ENCODE data around the gene GNAI2. TPM values are rescaled to one million over a fixed set of nuclear protein-coding genes. Genes with fewer than 3 reads are reported as not detected.

GNAI2 gene
- total and polyA plus RNA-seq, 2 donors (not counting 3 experiments of a cell fraction or from before 2014, with no cell fraction given) = 767 to 1,875 TPM

DNA sequence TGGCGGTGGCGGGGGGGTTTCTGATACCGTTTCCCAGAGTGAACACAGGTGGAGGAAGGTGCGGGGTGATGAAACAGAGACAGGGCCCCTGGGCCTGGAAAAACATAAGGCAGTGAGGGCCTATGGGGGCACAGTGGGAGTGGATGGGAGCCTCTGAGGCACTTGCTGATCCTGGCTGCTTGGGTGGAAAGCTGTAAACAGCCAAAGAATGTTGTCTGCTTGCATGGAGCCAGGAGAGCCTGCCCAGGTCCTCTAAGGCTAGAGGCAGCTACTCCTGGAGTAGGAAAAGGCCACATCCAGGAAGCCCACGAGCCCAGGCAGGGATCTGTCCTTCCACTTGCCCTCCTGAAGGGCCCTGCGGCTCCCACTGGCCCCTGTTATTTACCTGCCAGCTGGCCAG, 30.0 kb downstream of the GNAI2 start:
- DNase-seq (ENCODE audit: low read depth, low spot score) (no peak), FAIRE-seq (no peak)
- POLR2A ChIA-PET = no interaction called here
- H3K27me3 ChIP-seq (ENCODE audit: control insufficient read depth in 2 of 2, insufficient read depth in 2 of 2, low read length in 2 of 2) = peaks cover 3 to 6% of the 10 kb centered on the region in 2 experiments
- TF ChIP-seq POLR2A (IDR thresholded peaks at IDR 0.05; ENCODE audit: low read depth, low read length) (no peak), MYC (IDR thresholded peaks at IDR 0.05; ENCODE audit: low read depth, low read length) (no peak), JUN (IDR thresholded peaks at IDR 0.05; ENCODE audit: borderline replicate concordance, insufficient read depth, insufficient read length, low read depth) (no peak), EZH2 (IDR thresholded peaks at IDR 0.05; ENCODE audit: borderline replicate concordance, low read depth, low read length, severe bottlenecking) (no peak), FOS (IDR thresholded peaks at IDR 0.05; ENCODE audit: borderline replicate concordance, insufficient read depth, low read length) (no peak), GATA2 (IDR thresholded peaks at IDR 0.05; ENCODE audit: insufficient read depth, insufficient read length, low read depth, low read length) (no peak), POLR2AphosphoS5 (IDR thresholded peaks at IDR 0.05; ENCODE audit: insufficient read depth, low read depth, low read length) (no peak)
- TF ChIP-seq, protein P1, sequence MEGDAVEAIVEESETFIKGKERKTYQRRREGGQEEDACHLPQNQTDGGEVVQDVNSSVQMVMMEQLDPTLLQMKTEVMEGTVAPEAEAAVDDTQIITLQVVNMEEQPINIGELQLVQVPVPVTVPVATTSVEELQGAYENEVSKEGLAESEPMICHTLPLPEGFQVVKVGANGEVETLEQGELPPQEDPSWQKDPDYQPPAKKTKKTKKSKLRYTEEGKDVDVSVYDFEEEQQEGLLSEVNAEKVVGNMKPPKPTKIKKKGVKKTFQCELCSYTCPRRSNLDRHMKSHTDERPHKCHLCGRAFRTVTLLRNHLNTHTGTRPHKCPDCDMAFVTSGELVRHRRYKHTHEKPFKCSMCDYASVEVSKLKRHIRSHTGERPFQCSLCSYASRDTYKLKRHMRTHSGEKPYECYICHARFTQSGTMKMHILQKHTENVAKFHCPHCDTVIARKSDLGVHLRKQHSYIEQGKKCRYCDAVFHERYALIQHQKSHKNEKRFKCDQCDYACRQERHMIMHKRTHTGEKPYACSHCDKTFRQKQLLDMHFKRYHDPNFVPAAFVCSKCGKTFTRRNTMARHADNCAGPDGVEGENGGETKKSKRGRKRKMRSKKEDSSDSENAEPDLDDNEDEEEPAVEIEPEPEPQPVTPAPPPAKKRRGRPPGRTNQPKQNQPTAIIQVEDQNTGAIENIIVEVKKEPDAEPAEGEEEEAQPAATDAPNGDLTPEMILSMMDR (IDR thresholded peaks at IDR 0.05; ENCODE audit: extremely low read depth in 1 of 2, insufficient read depth in 1 of 2, low read depth in 1 of 2, low read length in 2 of 2) = no peak
- TF ChIP-seq, protein P2, sequence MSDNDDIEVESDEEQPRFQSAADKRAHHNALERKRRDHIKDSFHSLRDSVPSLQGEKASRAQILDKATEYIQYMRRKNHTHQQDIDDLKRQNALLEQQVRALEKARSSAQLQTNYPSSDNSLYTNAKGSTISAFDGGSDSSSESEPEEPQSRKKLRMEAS (IDR thresholded peaks at IDR 0.05; ENCODE audit: insufficient read depth, insufficient read length) = no peak
- no peak overlapping the region for H2AFZ ChIP-seq (ENCODE audit: low read depth, low read length)
- no peak overlapping the region for H3K4me3 ChIP-seq (replicated peaks in 1 of 3; ENCODE audit: insufficient read depth in 1 of 3, low read depth in 1 of 3, low read length in 3 of 3)
- no peaks in the 10 kb centered on the region for H3K4me1 ChIP-seq (ENCODE audit: control insufficient read depth, extremely low read depth, insufficient read depth, low read length)
- BruUV-seq (replicated peaks) = no TSS peak
- no peak overlapping the region for H3K27ac ChIP-seq (ENCODE audit: insufficient read depth, low read depth, low read length)
- no peaks in the 10 kb centered on the region for H3K9me3 ChIP-seq (replicated peaks; ENCODE audit: control insufficient read depth, insufficient read depth, low read length)
- H3K36me3 ChIP-seq (ENCODE audit: control insufficient read depth in 2 of 2, extremely low read depth in 1 of 2, insufficient read depth in 2 of 2, low read length in 2 of 2) = no peaks in the 10 kb centered on the region
- no peak overlapping the region for H3K9ac ChIP-seq (replicated peaks; ENCODE audit: extremely low read depth, insufficient read depth, low read length)
- no peaks in the 10 kb centered on the region for H3K9me1 ChIP-seq (replicated peaks; ENCODE audit: control insufficient read depth, extremely low read depth, insufficient read depth, low read length)
- intact Hi-C loops (cut with micrococcal nuclease) (loop anchor here (10.0 kb wide), 1 partner anchor 141 kb away; no protein-coding TSS in a partner anchor), dilution Hi-C loops (cut with MboI; ENCODE audit: extremely low pct_ligation_motif_present, low sequenced_read_pairs) (no loop called here)
- H4K20me1 ChIP-seq (replicated peaks; ENCODE audit: control insufficient read depth, extremely low read depth, insufficient read depth, low read length) = no peaks in the 10 kb centered on the region
- no peak overlapping the region for H3K4me2 ChIP-seq (ENCODE audit: insufficient read depth, low read length)
- CTCF ChIA-PET = interaction anchor here (0.6 to 1.8 kb wide), 4 partner anchors 19 to 41 kb away, joined by 3 to 12 read pairs (median 4); no protein-coding TSS in a partner anchor
- no peaks in the 10 kb centered on the region for H3K79me2 ChIP-seq (ENCODE audit: control insufficient read depth, insufficient read depth, low read length)

Measured in endothelial cell of umbilical vein (primary cell).